GM19468 (cell line): Measurements from ENCODE around the gene CIAO3.

Experiments
- ATAC-seq: cut with Tn5 transposase; IDR thresholded peaks from one replicate; pipeline ENCODE4 v1.9.1; 2021; ENCODE audit warnings: mild to moderate bottlenecking, moderate library complexity, moderate number of reproducible peaks; ENCODE audit not compliant: unreplicated experiment; ENCODE audit errors: extremely low read depth

Gene CIAO3

DNA sequence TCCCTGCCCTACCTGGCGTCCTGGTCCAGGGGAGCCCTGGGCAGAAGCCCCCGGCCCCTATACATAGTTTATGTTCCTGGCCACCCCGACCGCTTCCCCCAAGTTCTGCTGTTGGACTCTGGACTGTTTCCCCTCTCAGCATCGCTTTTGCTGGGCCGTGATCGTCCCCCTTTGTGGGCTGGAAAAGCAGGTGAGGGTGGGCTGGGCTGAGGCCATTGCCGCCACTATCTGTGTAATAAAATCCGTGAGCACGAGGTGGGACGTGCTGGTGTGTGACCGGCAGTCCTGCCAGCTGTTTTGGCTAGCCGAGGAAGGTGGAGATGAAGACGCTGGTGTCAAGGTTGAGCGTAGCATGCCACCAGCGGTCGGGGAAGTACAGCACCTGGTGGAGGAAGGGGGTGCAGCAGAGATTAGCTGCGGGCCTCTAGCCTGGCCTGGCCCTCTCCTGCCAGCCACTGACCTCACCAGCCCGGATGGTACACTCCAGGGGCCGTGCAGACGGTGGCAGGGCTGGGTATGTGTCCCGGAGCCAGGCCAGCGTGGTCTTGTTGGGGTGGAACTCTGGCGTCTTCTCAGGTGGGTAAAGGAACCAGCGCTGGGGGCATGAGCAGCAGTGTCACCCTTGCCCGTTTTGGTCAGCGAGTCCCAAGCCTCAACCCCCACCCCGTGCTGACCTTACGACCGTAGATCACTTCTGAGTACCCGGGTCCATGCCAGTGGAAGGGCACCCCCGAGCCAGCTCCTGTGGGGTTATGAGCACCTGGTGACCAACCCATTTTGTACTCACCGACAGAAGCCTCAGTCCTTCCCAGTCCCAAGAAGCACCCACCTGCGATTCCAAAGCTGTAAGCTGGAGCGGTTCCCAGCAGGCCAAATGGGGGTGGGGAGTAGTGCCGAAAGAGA lies 58.1 kb downstream of the CIAO3 start:
- no peak for ATAC-seq

DNA sequence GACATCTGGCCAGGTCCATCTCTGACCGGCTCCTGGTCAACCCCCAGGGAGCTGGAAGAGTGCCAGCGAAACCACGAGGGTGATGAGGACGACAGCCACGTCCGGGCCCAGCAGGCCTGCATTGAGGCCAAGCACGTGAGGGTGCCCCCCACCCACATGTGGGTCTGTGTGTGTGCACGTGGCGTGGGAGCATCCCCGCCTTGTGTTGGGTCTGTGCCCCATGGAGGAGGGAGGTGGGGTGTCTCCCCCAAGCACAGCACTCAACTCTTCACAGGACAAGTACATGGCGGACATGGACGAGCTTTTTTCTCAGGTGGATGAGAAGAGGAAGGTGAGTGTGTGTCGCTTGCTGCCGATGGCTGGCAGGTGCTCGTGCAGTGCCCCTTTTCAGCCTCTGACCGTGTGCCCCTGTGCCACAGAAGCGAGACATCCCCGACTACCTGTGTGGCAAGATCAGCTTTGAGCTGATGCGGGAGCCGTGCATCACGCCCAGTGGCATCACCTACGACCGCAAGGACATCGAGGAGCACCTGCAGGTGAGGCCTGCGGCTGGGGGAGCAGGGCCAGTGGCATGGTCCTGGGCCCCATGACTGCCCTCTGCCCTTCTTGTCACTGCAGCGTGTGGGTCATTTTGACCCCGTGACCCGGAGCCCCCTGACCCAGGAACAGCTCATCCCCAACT lies 58.9 kb downstream of the CIAO3 start:
- ATAC-seq, result no peak

DNA sequence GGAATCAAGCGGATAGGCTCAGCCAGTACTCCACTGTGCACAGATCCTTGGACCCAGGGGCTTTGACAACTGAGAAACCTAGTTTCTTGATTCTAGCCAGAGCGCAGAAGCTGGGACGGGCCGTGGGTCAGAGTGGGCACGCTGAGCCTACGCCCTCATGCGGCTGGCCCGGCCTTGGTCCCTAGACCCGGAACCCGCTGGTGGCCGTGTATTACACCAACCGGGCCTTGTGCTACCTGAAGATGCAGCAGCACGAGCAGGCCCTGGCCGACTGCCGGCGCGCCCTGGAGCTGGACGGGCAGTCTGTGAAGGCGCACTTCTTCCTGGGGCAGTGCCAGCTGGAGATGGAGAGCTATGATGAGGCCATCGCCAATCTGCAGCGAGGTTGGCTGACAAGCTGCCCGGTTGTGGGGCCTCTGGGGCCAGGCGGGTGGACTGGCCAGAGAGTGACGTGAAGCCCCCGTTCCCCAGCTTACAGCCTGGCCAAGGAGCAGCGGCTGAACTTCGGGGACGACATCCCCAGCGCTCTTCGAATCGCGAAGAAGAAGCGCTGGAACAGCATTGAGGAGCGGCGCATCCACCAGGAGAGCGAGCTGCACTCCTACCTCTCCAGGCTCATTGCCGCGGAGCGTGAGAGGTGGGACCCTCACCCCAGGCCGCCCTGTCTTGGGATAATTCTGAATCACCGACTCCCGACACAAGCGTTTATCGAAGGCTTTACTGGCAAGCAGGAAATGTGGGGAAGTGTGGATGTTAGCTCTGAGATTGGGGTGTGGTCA lies 59.6 kb downstream of the CIAO3 start:
- no peak for ATAC-seq

DNA sequence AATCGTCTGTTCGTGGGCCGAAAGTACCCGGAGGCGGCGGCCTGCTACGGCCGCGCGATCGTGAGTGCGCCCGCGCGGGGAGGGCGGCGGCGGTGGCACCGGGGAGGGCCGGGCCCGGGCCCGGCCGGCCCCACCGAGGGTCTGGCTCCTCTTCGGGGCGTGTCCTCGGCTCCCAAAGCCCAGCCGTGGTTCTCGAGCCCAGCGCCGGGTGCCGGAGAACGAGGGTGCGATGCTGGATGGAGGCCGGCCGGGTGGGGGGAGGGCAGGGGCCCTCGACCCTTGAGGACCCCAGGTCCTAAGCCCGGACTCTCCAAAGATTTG lies 60.2 kb downstream of the CIAO3 start:
- ATAC-seq, result no peak

DNA sequence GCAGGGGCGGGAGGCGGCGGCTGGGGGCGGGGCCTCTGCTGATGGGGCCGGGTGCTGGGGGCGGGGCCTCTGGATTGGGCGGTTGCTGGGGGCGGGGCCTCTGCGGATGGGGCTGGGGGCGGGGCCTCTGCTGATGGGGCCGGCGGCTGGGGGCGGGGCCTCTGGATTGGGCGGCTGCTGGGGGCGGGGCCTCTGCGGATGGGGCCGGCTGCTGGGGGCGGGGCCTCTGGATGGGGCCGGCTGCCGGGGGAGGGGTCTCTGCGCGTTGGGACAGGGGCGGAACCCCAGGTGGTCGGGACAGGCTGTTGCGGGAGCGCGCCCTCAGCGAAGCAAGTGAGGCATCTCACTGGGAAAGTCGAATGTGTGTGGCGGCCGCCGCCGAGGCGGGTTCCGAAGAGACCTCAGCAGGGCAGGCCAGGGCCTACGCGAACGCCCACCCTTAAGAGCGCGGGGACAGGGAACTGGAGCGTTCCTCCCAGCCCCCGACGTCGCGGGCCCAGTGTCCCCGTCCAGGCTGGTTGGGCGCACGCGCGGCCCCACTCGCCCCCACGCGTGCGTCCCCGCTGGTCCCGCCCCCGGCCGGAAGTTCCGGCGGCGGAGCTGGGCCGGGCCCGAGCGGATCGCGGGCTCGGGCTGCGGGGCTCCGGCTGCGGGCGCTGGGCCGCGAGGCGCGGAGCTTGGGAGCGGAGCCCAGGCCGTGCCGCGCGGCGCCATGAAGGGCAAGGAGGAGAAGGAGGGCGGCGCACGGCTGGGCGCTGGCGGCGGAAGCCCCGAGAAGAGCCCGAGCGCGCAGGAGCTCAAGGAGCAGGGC lies 60.8 kb downstream of the CIAO3 start, which contains the start of gene STUB1:
Gene STUB1, plus strand, starts transcription at position 597 of the 811 bp plus-strand sequence. Its CDS starts 116 bp downstream, at position 713.
- ATAC-seq, result no peak
